Stimulated activated CD4-positive, alpha-beta T cell treated with anti-CD3 and anti-CD28 coated beads, Interleukin-12 subunit alpha, Interleukin-12 subunit beta, amount 100 ng/mL, for 24 hours (primary cell): ENCODE data around the gene MYO1B.

Source experiments
- DNase-seq, 2 experiments: peaks; one replicate each; pipeline ENCODE4 v3.0.0-alpha.2; 2020; ENCODE audit warnings: low read depth in 2 of 2

Gene MYO1B

GRCh38 chr2:191360918-191361317, 115.7 kb downstream of the MYO1B start:
- DNase-seq = no peak

- no peak for DNase-seq
Observed at GRCh38 chr2:191362841-191363240, 117.6 kb downstream of the MYO1B start.

- no peak for DNase-seq
Observed at GRCh38 chr2:191363267-191363666, 118.1 kb downstream of the MYO1B start.

DNA sequence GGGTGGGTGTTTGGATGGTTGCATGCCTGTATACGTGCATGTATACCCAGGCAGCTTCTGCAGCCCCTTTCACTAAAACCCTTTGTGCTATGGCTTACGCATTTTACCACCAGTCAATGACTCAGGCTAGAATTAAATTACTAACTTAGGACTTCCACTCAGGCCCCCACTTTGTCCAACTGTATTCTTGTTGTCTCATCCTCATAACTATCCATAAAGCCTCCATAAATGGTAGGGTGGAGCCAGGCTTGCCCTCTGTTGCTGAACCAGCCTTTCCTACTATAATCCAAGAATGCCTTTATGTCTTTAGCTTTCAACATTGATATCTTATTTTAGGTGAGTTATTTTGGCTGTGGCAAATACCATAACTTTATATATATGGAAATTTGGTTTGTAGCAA, 119.9 kb downstream of the MYO1B start:
- no peak for DNase-seq

GRCh38 chr2:191366199-191366598, 121.0 kb downstream of the MYO1B start:
- no peak for DNase-seq

- no peak for DNase-seq
Observed at GRCh38 chr2:191369034-191369433, 123.8 kb downstream of the MYO1B start.

GRCh38 chr2:191374366-191374765, 129.2 kb downstream of the MYO1B start:
- no peak for DNase-seq

DNA sequence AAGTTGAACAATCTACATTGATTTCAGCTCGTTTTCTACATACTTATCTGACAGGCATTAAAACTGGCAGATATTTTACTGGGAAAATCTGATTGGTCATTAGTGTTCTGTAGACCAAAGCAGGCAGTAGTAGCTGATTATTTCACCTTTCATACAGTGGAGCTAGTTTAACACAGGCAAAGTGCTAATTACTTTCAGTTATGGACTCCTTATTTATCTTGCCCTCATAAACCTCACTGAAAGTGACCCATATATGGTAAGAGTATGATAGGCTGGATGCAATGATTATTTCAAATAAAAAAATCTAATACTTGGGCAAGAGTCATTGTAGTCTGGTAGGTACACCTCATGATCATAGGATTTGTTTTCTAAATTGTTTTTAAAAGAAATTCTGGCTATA, 129.7 kb downstream of the MYO1B start:
- no peak for DNase-seq

DNA sequence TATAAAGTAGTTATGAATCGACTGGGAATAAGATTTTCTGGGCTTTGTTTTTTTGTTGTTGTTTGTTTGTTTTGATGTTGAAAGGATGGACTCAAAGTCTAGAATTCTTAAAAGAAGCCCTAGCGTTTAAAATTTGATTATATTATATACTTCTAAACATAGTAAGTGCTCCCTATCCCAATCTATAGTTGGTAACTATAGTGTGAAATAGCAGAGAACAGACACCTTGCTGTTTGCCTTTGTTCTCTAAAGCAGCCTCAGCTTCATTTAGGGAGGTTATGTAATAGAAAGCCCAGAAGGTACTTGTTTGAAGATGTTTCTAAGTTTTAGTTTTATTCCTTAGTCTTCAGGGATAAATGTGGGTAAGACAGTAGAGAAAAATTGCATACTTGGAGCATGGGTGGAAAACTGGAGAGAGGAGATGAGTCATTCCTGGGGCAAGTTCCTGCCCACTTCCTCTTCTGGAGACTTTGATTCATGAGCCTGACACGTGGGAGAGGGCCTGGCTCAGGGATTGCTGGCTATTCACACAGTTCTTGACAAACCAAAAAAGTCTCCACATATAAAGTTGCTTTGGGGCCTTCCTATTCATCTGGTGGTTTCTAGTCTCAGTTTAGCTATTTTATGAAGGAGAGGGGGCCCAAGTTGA, 131.9 kb downstream of the MYO1B start:
- peak in 1 of 2 experiments; percentile 32 for DNase-seq

GRCh38 chr2:191379375-191379774, 134.2 kb downstream of the MYO1B start:
- no peak for DNase-seq

- no peak for DNase-seq
Observed at GRCh38 chr2:191382801-191383200, 137.6 kb downstream of the MYO1B start.

- DNase-seq = no peak
Observed at GRCh38 chr2:191383486-191383885, 138.3 kb downstream of the MYO1B start.

DNA sequence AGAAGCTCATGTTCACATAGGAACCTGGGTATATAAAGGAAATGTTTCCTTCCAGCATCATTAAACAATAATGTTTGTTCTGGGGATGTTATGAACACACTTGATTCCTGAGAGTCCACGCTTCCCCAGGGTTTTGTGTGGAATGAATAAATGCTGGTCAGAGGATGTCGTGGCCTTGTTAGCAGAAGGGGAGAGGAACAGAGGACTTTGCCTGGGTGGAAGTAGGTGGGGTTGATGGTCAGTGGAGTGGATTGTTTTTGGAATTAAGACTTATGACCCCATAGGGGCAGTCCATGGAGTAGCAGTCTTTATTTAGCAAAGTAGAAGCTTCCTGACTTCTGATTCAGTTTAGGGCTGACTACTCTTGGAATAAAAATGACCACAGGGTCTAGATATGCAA, 139.6 kb downstream of the MYO1B start:
- no peak for DNase-seq

- DNase-seq = peak in 1 of 2 experiments; percentile 1
Observed at GRCh38 chr2:191385416-191386160, 140.4 kb downstream of the MYO1B start.

DNA sequence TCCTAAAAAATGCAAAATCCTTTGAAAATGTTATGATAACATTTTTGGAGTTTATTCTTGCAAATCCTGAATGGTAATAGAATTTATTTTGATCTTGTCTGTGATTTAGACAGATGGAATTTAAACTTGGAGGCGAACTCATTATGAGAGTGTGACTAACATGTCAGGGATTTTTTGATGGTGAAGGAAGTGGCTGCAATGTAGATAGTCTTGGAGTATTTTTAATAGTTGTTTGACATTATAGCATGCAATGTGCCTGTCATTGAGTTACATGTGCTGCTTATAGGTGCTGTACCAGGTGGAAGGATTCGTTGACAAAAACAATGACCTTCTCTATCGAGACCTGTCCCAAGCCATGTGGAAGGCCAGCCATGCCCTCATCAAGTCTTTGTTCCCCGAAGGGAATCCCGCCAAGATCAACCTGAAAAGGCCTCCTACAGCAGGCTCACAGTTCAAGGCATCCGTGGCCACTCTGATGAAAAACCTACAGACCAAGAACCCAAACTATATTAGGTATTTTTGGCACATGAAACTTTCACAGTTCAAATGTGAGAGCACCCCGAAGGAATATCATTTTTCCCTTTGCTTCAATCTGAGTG, 141.8 kb downstream of the MYO1B start:
- DNase-seq = no peak

DNA sequence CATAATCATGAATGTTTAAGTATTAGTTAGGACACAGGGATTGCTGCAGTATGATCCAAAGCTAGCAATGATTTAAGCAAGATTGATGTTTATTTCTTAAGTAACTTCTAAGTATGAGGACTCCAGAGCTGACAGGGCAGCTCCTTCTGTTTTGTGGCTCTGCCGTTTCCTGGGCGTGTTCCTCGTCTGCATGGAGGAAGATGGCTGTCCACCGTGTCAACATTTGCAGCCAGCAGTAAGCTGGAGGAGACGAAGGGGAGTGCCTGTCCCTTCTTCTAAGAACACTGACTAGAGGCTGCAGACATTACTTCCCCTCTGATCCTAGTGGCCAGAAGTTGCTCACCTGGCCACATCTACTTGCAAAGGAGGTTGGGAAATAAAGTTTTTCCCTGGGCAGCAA, 144.1 kb downstream of the MYO1B start:
- DNase-seq = no peak

- DNase-seq = no peak
Observed at GRCh38 chr2:191391171-191391570, 146.0 kb downstream of the MYO1B start.

- no peak for DNase-seq
Observed at GRCh38 chr2:191394043-191394442, 148.8 kb downstream of the MYO1B start.

DNA sequence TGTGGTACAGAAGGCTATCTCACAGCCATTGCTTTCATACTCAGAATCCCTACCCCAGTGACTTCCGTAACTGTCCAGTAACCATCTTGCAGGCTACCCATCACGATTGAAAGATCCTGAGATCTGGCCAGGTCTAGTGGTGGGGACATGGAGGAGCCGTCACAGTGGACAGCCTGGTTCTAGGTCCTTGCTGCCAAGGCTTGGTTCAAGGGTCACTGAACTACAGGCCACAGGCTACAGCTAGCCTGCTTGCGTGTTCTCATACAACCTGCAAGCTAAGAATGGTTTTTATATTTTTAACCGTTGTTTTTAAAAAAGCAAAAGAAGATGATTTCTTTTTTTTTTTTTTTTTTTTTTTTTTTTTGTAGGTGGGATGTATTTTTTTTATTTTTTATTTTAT, 151.6 kb downstream of the MYO1B start:
- no peak for DNase-seq

- no peak for DNase-seq
Observed at GRCh38 chr2:191399601-191400000, 154.4 kb downstream of the MYO1B start.

DNA sequence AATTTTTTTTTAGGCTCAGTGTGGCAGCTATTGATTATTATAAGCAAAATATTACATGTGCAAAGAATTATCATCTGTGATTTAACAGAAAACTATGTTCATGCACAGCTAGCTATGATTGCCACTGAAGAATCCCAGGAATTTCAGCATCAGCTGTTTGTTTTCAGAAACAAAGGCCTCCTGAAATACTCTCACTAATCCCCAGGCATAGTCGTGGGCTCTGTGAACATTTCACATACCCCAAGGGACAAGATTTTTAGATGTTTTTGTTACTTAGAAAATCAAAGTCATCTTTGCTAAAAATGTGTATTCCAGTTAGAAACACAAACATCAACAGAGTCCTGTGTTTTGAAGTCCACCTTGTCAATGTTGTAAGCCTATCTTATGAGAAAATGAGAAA, 156.1 kb downstream of the MYO1B start:
- no peak for DNase-seq

DNA sequence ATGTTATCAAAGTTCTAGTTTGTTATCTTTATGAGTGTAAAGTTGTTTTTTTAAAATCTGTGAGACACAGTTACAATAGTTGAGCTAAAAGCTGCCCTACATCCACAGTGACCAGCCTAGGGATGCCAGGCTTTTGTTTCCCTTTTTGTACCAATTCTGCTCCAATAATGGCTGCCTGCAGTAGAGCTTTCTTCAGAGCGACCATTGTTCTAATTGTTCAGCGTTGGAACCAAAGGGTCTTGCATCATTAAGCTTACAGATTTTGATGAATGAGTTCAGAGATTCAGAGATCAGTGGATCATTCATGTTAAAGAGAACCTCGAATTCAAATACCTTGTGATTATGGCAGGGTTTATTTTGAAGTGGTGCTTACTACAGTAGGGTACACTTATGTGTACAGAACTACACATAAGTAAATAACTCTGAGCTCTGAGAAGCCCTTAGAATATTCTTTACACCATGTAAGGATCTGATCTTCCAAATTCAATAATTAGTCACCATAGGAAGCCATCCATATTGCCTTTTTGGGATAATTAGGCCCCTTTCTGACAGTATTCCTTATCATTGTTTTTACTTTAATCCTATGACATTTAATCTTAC, 157.9 kb downstream of the MYO1B start:
- DNase-seq = no peak

- DNase-seq = no peak
Observed at GRCh38 chr2:191404568-191404991, 159.4 kb downstream of the MYO1B start.
